Lower lobe of right lung (tissue), 2 donors: ENCODE results near the gene SHTN1. TPM values are rescaled to one million over a fixed set of nuclear protein-coding genes. Genes with fewer than 3 reads are reported as not detected.

Experiments
- ATAC-seq, 2 donors: fragments of 200-7000 bp; cut with Tn5 transposase; one replicate each; pipeline ENCODE4 v1.9.1; 2020 to 2022; ENCODE audit warnings: mild to moderate bottlenecking in 2 of 2, moderate library complexity in 2 of 2
- DNase-seq: peaks from one replicate; pipeline ENCODE4 v3.0.0-alpha.2; 2020
- H3K27ac ChIP-seq: fragments of 200-600 bp; one replicate; pipeline ENCODE4 v1.8.0; 2022
- H3K27me3 ChIP-seq: fragments of 200-600 bp; one replicate; pipeline ENCODE4 v1.8.0; 2022; ENCODE audit warnings: low read depth
- H3K36me3 ChIP-seq: fragments of 200-600 bp; one replicate; pipeline ENCODE4 v1.8.0; 2022; ENCODE audit warnings: mild to moderate bottlenecking
- H3K4me1 ChIP-seq: fragments of 200-600 bp; one replicate; pipeline ENCODE4 v1.8.0; 2022
- H3K4me3 ChIP-seq: fragments of 200-600 bp; one replicate; pipeline ENCODE4 v1.8.0; 2022; ENCODE audit warnings: mild to moderate bottlenecking
- H3K9me3 ChIP-seq: fragments of 200-600 bp; one replicate; pipeline ENCODE4 v1.8.0; 2022
- intact Hi-C: fragments of 100-400 bp; cut with DNase I; formaldehyde crosslinking; loops from one replicate; pipeline ENCODE4 v1.11.0; 2022
- total RNA-seq: library from RNA; stranded (reverse); fragmentation: NEBNext Ultra II Directional; extraction: Animal tissue kit (Norgen Biotek cat#: 25700); gene quantifications from one replicate; pipeline ENCODE4 v1.2.1, GENCODE V29; 2021
- TF ChIP-seq, protein P1 (sequence below): fragments of 200-600 bp; IDR thresholded peaks from one replicate; pipeline ENCODE4 v1.8.0; 2022; ENCODE audit warnings: antibody characterized with exemption, mild to moderate bottlenecking
- donor health status: DM: no; HTN: yes; CAD: no; lungs with severe emphysema.

The SHTN1 gene
- total RNA-seq, 1 donor from 2014 or later = 43.1 TPM

DNA sequence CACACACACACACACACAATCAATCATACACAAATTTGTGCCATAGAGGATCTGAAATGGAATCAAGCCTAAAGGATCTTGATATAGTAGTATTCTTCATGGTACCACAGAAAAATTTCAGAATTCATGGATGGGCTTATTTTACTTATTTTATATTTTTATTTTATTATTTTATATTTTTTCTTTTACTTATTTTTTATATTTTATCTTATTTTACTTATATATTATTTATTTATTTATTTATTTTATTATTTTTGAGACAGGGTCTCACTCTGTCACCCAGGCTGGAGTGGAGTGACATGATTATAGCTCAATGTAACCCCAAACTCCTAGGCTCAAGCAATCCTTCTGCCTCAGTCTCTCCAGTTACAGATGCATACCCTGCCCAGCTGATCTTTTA is 16.7 kb downstream of the SHTN1 start:
- DNase-seq (no peak), ATAC-seq (no peak)
- no peaks in the 10 kb centered on the region for H3K4me1 ChIP-seq
- H3K27me3 ChIP-seq = no peaks in the 10 kb centered on the region
- TF ChIP-seq, protein P1, sequence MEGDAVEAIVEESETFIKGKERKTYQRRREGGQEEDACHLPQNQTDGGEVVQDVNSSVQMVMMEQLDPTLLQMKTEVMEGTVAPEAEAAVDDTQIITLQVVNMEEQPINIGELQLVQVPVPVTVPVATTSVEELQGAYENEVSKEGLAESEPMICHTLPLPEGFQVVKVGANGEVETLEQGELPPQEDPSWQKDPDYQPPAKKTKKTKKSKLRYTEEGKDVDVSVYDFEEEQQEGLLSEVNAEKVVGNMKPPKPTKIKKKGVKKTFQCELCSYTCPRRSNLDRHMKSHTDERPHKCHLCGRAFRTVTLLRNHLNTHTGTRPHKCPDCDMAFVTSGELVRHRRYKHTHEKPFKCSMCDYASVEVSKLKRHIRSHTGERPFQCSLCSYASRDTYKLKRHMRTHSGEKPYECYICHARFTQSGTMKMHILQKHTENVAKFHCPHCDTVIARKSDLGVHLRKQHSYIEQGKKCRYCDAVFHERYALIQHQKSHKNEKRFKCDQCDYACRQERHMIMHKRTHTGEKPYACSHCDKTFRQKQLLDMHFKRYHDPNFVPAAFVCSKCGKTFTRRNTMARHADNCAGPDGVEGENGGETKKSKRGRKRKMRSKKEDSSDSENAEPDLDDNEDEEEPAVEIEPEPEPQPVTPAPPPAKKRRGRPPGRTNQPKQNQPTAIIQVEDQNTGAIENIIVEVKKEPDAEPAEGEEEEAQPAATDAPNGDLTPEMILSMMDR = no peak
- intact Hi-C loops = no loop called here
- no peaks in the 10 kb centered on the region for H3K36me3 ChIP-seq
- no peak overlapping the region for H3K27ac ChIP-seq
- H3K9me3 ChIP-seq = no peaks in the 10 kb centered on the region
- no peak overlapping the region for H3K4me3 ChIP-seq

DNA sequence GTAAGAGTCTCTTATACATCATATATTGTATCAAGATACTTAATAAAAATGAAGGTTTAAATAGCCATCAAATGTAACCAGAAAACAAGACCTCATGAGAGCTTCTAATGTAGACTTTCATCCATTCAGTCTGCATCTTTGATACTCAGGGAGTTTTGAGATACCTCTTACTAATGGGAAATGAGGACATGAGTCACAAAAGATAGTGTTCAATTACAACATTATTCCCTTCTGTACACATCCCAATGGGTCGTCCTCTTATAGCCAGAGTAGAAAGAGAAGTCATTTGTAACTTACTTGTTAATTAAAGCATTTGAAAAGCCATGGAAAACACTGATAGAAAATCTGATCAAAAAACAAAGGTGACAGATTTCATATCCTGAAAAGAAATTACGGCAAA is 19.4 kb downstream of the SHTN1 start:
- Histone ChIP-seq H3K4me1 (no peaks in the 10 kb centered on the region), H3K9me3 (no peaks in the 10 kb centered on the region), H3K27me3 (no peaks in the 10 kb centered on the region), H3K4me3 (no peak overlapping the region), H3K36me3 (no peaks in the 10 kb centered on the region), H3K27ac (no peak overlapping the region)
- ATAC-seq (no peak), DNase-seq (no peak)
- TF ChIP-seq, protein P1 = no peak
- intact Hi-C loops = no loop called here

DNA sequence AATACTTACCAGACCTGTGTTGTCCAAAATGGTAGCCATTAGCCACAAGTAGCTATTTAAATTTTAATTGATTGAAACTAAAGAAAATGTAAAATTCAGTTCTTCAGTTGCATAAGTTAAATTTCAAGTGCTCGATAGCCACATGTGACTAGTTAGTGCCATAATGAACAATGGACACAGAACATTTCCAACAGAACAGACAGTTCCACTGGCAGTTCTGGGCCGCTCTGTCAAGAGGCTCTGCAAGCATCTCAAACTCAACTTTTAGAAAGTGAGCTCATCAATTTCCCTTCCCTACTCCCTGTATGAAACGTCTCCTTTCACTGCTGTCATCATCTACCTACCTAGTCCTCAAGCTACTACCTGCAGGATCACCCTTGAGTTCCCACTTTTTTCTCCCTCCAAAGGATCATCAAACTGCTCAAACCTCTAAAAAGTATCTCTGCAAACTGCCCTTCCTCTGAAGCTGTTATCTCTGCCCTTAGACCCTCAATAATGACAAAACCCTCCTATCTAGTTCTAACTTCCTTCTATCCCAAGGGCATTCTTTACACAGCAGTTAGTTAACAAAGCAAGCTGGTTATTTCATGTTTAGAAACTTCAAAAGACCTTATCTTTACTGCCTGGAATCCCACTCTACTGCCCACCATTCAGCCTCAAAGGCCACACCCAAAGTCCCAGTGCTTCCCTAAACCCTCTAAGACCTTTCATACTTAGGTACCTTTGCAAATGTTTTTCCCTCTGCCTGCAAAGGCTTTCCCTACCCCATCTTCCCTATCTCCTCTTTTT is 20.6 kb downstream of the SHTN1 start:
- TF ChIP-seq, protein P1 = no peak

DNA sequence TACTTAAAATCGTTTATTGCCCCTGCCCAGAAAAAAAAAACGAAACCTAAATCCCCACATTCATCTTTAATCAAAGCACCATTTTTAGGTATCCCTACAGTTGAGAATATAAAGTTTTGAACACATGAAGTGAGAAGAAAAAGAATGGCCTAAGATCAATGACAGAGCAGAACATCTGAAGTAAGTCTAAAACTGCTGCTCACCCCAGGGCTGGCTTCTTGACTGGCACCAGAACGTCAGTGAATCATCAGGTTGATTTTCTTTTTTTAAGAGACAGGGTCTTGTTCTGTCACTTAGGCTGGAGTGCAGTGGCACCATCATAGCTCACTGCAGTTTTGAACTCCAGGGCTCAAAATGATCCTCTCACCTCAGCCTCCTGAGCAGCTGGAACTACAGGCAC is 24.9 kb downstream of the SHTN1 start:
- no peak overlapping the region for H3K27ac ChIP-seq
- no peak overlapping the region for H3K4me3 ChIP-seq
- DNase-seq (no peak), ATAC-seq (no peak)
- intact Hi-C loops = no loop called here
- TF ChIP-seq, protein P1 = no peak
- H3K36me3 ChIP-seq = peaks cover 4% of the 10 kb centered on the region
- H3K27me3 ChIP-seq = no peaks in the 10 kb centered on the region
- no peaks in the 10 kb centered on the region for H3K9me3 ChIP-seq
- no peaks in the 10 kb centered on the region for H3K4me1 ChIP-seq

More for the DNA sequence above, 20.6 kb downstream of the SHTN1 start:
- no peaks in the 10 kb centered on the region for H3K27me3 ChIP-seq
- no peaks in the 10 kb centered on the region for H3K9me3 ChIP-seq
- H3K4me1 ChIP-seq = no peaks in the 10 kb centered on the region
- intact Hi-C loops = no loop called here
- ATAC-seq (no peak), DNase-seq (no peak)
- no peaks in the 10 kb centered on the region for H3K36me3 ChIP-seq
- no peak overlapping the region for H3K27ac ChIP-seq
- H3K4me3 ChIP-seq = no peak overlapping the region

GRCh38 chr10:116978901-116979300 is 26.1 kb downstream of the SHTN1 start:
- TF ChIP-seq, protein P1 = no peak

More at GRCh38 chr10:116978901-116979300, 26.1 kb downstream of the SHTN1 start:
- H3K4me1 ChIP-seq = no peaks in the 10 kb centered on the region
- DNase-seq (no peak), ATAC-seq (no peak)
- H3K4me3 ChIP-seq = no peak overlapping the region
- H3K27me3 ChIP-seq = no peaks in the 10 kb centered on the region
- peaks cover 4% of the 10 kb centered on the region for H3K36me3 ChIP-seq
- no peak overlapping the region for H3K27ac ChIP-seq
- intact Hi-C loops = no loop called here
- H3K9me3 ChIP-seq = no peaks in the 10 kb centered on the region
